ENCODE measurements around the gene SLC9A9.

Gene SLC9A9

GRCh38 chr3:143247073-143247472 lies 601.2 kb downstream of the SLC9A9 start:
- DNase-seq (ENCODE audit: low read depth in 2 of 2): no peak

GRCh38 chr3:143245692-143246091 lies 602.6 kb downstream of the SLC9A9 start:
- DNase-seq (ENCODE audit: low read depth in 2 of 2): no peak

- no peak for DNase-seq (ENCODE audit: low read depth in 2 of 2)
Observed at GRCh38 chr3:143244516-143245063, 603.7 kb downstream of the SLC9A9 start.

GRCh38 chr3:143243686-143244085 lies 604.6 kb downstream of the SLC9A9 start:
- DNase-seq (ENCODE audit: low read depth in 2 of 2): no peak

GRCh38 chr3:143242691-143243090 lies 605.6 kb downstream of the SLC9A9 start:
- no peak for DNase-seq (ENCODE audit: low read depth in 2 of 2)

GRCh38 chr3:143242101-143242500 lies 606.2 kb downstream of the SLC9A9 start:
- DNase-seq (ENCODE audit: low read depth in 2 of 2): no peak

- DNase-seq (ENCODE audit: low read depth in 2 of 2): no peak
Observed at GRCh38 chr3:143241481-143241951, 606.8 kb downstream of the SLC9A9 start.

GRCh38 chr3:143240886-143241285 lies 607.4 kb downstream of the SLC9A9 start:
- no peak for DNase-seq (ENCODE audit: low read depth in 2 of 2)

GRCh38 chr3:143239031-143239430 lies 609.2 kb downstream of the SLC9A9 start:
- no peak for DNase-seq (ENCODE audit: low read depth in 2 of 2)

GRCh38 chr3:143237077-143237627 lies 611.1 kb downstream of the SLC9A9 start:
- DNase-seq (ENCODE audit: low read depth in 2 of 2): no peak

- no peak for DNase-seq (ENCODE audit: low read depth in 2 of 2)
Observed at GRCh38 chr3:143236226-143236964, 611.9 kb downstream of the SLC9A9 start.

GRCh38 chr3:143235614-143236204 lies 612.6 kb downstream of the SLC9A9 start:
- DNase-seq (ENCODE audit: low read depth in 2 of 2): no peak

- no peak for DNase-seq (ENCODE audit: low read depth in 2 of 2)
Observed at GRCh38 chr3:143234526-143234925, 613.7 kb downstream of the SLC9A9 start.

- DNase-seq (ENCODE audit: low read depth in 2 of 2): no peak
Observed at GRCh38 chr3:143232981-143233380, 615.3 kb downstream of the SLC9A9 start.

GRCh38 chr3:143228405-143228804 lies 619.9 kb downstream of the SLC9A9 start:
- no peak for DNase-seq (ENCODE audit: low read depth in 2 of 2)

- DNase-seq (ENCODE audit: low read depth in 2 of 2): no peak
Observed at GRCh38 chr3:143226678-143227291, 621.5 kb downstream of the SLC9A9 start.

- no peak for DNase-seq (ENCODE audit: low read depth in 2 of 2)
Observed at GRCh38 chr3:143224716-143225115, 623.6 kb downstream of the SLC9A9 start.

GRCh38 chr3:143222981-143223380 lies 625.3 kb downstream of the SLC9A9 start:
- no peak for DNase-seq (ENCODE audit: low read depth in 2 of 2)

- no peak for DNase-seq (ENCODE audit: low read depth in 2 of 2)
Observed at GRCh38 chr3:143222505-143222904, 625.8 kb downstream of the SLC9A9 start.

GRCh38 chr3:143221446-143221845 lies 626.8 kb downstream of the SLC9A9 start:
- DNase-seq (ENCODE audit: low read depth in 2 of 2): no peak

- DNase-seq (ENCODE audit: low read depth in 2 of 2): no peak
Observed at GRCh38 chr3:143220741-143221140, 627.5 kb downstream of the SLC9A9 start.

GRCh38 chr3:143218166-143218835 lies 630.0 kb downstream of the SLC9A9 start:
- no peak for DNase-seq (ENCODE audit: low read depth in 2 of 2)
